ENCODE data around the gene ITIH5. TPM values are rescaled to one million over a fixed set of nuclear protein-coding genes. Genes with fewer than 3 reads are reported as not detected.

The ITIH5 gene
- total and polyA plus RNA-seq, 9 of the 15 experiments (the other 6 are each of a cell fraction or from before 2014, with no cell fraction given): 0.52 to 4.5 (median 2.6) TPM

GRCh38 chr10:7519351-7519750 lies 147.4 kb downstream of the ITIH5 start:
- no peaks in the 10 kb centered on the region for H3K4me1 ChIP-seq (replicated peaks in 1 of 2; ENCODE audit: control insufficient read depth in 2 of 2, insufficient read depth in 2 of 2, low read length in 2 of 2)
- H3K27ac ChIP-seq (ENCODE audit: extremely low read depth, low read depth, low read length): no peak overlapping the region
- peaks cover 0 to 27% of the 10 kb centered on the region in 2 experiments; a peak in 3 of 5 replicates for H3K27me3 ChIP-seq (ENCODE audit: control insufficient read depth in 2 of 2, insufficient read depth in 2 of 2, low read length in 2 of 2)
- no peak overlapping the region for H3K9ac ChIP-seq (ENCODE audit: insufficient read depth in 1 of 2, low read depth in 2 of 2, low read length in 2 of 2)
- H2AFZ ChIP-seq (ENCODE audit: low read depth, low read length): no peak overlapping the region
- ChIA-PET POLR2A (no interaction called here), CTCF (ENCODE audit: low intra/inter-chr PET ratio) (no interaction called here)
- H3K4me2 ChIP-seq (ENCODE audit: insufficient read depth, low read length): no peak overlapping the region
- FAIRE-seq: no peak
- H3K9me3 ChIP-seq (replicated peaks; ENCODE audit: control insufficient read depth, insufficient read depth, low read depth, low read length): 0 out of 2 replicates have a peak, but pooled peaks cover 2% of the 10 kb centered on the region
- no TSS peak for BruUV-seq (replicated peaks)
- TF ChIP-seq ATF1 (CRISPR knock-in tag; IDR thresholded peaks at IDR 0.05): no peak
- TF ChIP-seq ATF1 (tag; IDR thresholded peaks at IDR 0.05): no peak
- no peak for TF ChIP-seq MBD1 (CRISPR knock-in tag; IDR thresholded peaks at IDR 0.05)
- no peak for TF ChIP-seq ZNF511 (CRISPR knock-in tag; IDR thresholded peaks at IDR 0.05)
- TF ChIP-seq FOXK2 (conservative IDR thresholded peaks at IDR 0.05 in 1 of 2, IDR thresholded peaks at IDR 0.05 in 1 of 2; ENCODE audit: low read depth in 2 of 2): no peak
- intact Hi-C loops (cut with micrococcal nuclease) (no loop called here), in situ Hi-C loops (cut with MboI) (no loop called here)
- no peaks in the 10 kb centered on the region for H3K36me3 ChIP-seq (ENCODE audit: control insufficient read depth, insufficient read depth, low read length)
- H4K20me1 ChIP-seq (replicated peaks; ENCODE audit: control insufficient read depth, insufficient read depth, low read length): no peaks in the 10 kb centered on the region
- WGBS (ENCODE audit: insufficient coverage, low coverage, missing lambda C conversion rate): 2% methylated on average over 6 of the region's 6 CpGs
- H3K79me2 ChIP-seq (ENCODE audit: control insufficient read depth, insufficient read depth, low read length): no peaks in the 10 kb centered on the region
- H3K4me3 ChIP-seq: no peak overlapping the region
- no peak for DNase-seq (ENCODE audit: extremely low read depth in 1 of 4, low spot score in 3 of 4)
- no peak; the same call in 2 of the 3 replicates for ATAC-seq
- no peaks in the 10 kb centered on the region for H3K9me1 ChIP-seq (ENCODE audit: control insufficient read depth, insufficient read depth, low read length)
